DMS53 treated with DMSO at 0.1 percent for 48 hours (cell line): ENCODE data around the gene RELN.
"Not testable (repeated sequence)": the region's sequence is repeated elsewhere in the genome, so short reads cannot be mapped to it uniquely, and the experiment has no call there.

Source experiments
- DNase-seq: peaks from one replicate; lab custom pipeline; 2025; ENCODE audit not compliant: unreplicated experiment; lab: John Stamatoyannopoulos, UW

The RELN gene

DNA sequence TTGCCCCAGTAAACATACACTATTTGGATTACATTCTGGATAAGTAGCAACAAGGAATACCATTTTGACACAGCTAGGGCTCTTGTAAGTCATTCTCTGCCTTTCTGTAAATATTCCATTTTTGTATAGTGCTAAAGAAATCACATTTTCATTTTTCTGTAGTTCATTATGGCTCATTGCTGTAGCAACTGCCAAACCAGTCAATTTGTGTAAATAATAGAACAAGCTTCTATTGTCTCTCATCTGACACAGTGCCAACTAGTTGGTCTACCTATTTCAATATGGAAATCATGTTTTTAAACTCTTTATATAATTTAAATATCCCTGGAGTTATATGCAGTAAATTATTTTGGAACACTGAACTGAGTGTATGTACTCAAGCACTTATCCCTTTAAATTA is 193.7 kb downstream of the RELN start:
- DNase-seq: peak; percentile 27

DNA sequence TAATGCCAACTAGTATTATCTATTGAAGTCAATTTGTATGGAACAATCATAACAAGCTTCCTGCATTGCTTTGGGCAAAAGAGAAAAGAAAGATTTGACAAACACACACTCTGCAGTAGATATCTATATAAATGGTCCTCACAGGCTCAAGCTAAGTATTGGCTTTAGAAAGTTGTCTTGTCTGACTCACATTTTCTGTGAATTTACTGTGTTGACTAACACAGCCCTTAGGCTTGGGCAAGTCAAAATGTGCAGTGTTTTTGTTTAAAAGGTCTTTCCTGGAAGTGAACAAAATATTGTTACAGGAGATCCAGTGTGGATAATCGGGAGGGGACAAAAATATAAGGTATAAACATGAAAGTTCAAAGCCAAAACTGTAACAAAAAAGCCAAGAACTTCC is 194.4 kb downstream of the RELN start:
- no peak for DNase-seq

DNA sequence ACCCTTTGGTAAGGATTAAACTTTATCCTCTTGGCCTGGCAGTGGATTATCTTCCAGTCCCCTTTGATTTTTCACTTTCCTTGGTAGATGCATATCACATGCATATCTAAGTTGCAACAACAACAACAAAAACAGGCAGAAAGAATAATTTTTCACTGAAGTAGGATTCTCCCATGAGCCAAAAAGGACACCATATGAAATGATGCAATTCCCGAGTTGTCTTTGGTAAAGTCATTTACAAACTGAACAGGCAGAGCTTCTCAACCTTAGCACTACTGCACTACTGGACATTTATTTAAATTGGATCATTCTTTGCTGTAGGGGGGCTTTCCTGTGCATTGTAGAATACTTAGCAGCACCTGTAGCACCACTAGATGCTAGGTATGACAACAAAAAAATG is 195.0 kb downstream of the RELN start:
- DNase-seq: no peak

DNA sequence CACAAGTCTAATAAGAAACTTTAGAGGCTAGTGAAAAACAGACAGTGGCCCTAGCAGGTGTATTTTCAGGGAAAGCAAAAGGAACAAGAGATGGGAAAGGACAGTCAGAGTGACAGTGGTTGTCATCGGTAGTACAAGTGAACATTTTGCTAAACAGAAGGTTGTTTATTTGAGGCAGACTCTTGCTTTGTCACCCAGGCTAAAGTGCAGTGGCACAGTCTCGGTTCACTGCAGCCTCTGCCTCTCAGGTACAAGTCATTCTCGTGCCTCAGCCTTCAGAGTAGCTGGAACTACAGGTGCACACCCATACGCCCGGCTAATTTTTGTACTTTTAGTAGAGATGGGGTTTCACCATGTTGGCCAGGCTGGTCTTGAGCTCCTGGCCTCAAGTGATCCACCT is 195.8 kb downstream of the RELN start:
- DNase-seq: peak; percentile 16

DNA sequence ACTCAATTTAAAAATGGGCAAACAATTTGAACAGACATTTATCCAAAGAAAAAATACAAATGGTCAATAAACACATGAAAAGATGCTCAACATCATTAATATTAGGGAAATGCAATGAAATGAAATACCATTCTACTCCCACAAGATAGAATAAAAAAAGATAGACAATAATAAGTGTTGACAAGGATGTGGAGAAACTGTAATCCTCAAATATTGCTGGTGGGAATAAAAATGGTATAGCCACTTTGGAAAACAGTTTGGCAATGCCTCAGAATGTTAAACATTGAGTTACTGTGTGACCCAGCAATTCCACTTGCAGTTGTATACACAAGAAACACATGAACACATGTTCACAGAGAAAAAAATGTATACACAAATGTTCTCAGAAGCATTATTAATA is 197.6 kb downstream of the RELN start:
- DNase-seq: no peak

DNA sequence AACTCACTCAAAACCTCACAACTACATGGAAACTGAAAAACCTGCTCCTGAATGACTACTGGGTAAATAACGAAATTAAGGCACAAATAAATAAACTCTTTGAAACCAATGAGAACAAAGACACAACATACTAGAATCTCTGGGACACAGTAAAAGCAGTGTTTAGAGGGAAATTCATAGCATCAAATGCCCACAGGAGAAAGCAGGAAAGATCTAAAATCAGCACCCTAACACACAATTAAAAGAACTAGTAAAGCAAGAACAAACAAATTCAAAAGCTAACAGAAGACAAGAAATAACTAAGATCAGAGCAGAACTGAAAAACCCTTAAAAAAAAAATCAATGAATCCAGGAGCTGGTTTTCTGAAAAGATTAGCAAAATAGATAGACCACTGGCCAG is 202.4 kb downstream of the RELN start:
- not testable (repeated sequence) for DNase-seq

DNA sequence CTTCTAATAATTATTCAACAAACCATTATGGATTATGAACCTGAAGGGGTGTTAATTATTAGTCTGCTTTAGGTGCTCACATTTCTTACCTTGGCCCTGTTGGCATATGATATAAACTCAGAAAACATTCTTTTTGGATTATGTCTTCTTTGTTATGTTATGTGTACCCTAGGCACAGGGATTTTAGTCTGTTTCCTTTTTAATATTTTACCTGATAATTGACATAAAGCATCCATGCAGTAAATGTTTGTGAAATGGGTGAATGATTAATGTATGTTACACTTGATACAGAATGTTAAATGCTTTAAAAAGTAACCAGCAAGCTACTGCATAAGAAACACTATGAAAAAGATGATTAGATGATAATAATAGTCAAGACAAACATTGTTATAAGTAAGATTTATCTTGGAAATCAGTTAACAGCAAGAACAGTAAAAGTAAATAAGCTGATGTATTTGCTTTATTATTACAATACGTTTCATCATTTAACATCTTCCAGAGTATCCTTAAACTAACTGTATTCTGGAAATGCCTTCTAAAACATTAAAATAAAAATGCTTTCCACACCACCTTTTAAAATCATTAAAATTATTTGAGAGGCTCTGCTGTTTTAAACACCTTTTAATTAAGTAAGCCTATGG is 204.7 kb downstream of the RELN start:
- no peak for DNase-seq

DNA sequence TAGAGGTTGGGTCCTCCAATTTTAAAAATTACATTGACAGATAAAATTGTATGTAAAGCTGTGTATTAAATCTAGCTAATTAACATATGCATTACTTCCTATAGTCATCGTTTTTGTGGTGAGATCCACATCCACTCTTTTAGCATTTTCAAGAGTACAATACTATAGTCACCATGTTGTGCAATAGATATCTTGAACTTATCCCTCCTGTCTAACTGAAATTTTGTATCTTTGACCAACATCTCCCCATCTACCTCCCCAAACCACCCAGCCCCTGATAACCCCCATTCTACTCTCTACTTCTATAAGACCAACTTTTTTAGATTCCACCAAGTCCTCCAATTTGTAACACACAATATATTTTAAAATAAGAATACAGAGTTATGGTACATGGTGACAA is 208.0 kb downstream of the RELN start:
- no peak for DNase-seq

DNA sequence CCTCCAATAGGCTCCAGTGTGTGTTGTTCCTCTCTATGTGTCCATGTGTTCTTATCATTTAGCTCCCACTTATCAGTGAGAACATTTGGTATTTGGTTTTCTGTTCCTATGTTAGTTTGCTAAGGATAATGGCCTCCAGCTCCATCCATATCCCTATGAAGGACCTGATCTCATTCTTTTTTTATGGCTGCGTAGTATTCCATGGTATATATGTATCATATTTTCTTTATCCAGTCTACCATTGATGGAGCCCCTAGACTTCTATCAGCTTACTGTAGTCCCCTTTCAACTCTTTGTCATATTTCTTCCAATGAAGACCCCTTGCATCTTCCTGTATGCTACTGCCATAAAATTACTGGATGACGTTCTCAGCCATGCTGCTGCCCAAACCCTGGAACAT is 208.9 kb downstream of the RELN start:
- DNase-seq: not testable (repeated sequence)

DNA sequence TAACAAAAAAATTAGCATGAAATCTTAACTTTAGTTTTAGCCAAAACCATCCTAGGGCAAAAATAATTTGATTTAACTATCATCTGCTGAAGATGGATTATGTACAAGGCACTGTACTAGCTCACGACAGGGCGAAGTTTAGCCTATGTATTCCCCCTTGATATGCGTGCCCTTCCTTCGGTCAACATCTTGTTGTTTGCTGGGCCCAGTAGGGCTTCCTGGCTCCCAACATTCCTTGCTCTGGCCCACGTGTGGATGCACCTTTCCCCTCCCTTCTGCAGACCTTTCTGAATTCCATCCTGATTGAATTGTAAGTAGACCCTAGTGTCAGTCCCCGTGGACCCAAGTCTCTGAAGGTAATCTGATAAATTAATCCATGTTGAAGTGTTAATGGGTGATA is 212.0 kb downstream of the RELN start:
- no peak for DNase-seq

DNA sequence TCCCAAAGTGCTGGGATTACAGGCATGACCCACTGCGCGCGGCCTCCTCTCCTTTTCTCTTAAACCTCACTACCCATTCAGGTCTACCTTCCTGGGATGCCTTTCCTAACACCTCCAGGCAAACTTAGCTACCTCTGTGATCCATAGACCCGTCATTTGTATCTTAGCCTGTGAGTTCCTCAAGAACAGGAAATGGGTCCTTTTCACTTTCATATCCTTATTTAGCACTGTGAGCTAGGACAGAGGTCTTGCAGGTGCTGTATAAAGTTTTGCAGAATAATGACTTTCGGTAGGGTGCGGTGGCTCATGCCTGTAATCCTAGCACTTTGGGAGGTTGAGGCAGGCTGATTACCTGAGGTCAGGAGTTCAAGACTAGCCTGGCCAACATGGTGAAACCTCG is 215.7 kb downstream of the RELN start:
- no peak for DNase-seq

DNA sequence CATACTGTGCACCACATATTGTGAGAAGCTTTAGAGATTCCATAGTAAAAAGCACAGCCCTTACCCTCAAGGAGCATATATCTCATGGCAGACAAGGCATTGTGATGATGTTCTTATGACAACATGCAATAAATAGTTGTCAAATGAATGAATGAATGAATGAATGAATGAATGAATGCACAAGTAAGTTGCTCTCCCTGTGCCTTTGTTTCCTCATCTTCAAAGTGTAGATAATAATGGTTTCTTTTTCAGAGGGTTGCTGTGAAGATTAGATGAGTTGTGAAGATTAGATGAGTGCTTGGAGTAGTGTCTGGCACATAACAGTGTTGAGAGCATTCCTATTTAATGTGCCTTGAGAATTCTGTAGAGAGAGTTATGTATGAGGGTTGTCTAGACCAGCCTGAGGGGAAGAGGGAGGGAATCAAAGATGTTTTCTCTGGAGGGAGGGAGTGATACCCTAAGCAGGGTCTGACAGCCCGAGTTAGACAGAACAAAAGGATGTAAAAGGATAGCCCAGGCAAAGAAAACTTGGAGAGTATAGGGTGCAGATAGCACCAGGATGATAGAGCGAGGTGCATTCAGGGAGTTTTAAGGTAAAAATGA is 217.2 kb downstream of the RELN start:
- no peak for DNase-seq

DNA sequence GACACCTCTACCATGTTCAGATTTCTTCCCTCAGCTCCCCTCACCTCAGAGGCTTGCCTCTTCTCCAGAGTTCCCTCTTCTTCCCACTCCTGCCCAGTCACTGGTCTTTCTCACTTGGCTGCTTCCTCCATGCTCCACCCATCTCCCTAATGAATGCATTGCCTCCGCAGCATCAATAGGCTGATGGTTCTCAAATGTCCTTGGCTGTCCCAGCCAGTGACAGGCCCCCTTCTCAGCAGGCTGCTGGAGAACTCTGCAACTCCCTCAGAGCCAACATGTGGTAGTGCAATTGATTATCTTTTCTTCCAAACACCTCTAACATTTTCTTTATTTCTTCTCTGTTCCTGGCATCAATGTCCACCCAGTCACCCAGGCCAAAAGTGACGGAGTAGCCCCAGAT is 218.2 kb downstream of the RELN start:
- no peak for DNase-seq

DNA sequence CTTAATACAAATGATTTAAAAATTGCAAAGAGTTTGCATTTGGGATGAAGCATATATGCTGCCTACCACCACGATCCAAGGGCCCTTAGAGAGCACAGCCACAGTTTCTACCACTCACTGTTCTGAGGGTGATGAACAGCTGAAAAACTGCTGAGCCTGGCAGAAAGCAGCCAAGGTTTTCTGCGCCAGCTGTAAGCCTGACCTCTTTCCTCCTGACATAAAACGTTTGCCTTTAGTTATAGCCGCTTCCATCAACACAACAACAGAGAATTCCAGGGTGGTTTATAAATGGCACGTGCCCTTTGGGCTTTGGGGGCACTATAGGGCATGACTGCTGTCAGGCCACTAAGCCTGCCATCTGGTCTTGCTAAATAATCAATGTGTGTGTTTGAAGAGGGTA is 222.8 kb downstream of the RELN start:
- DNase-seq: no peak

DNA sequence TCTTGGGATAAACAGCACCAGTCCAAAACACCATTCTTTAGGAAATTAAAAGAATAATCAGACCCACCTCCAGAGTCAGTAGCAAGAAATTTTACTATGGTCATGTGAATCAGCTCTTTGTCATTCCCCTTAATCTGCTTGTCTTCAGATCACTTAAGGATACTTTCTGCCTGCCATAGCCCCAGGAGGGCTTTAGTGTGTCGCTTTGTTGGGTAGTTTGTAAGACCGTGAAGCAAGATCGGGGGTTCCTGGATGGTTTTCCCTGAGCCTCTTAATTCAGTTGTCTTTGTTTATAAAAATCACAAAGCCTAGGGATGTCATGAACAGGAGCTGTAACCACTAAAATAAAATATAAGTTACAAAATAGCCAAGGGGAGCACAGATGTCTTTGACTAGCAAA is 223.6 kb downstream of the RELN start:
- DNase-seq: no peak

DNA sequence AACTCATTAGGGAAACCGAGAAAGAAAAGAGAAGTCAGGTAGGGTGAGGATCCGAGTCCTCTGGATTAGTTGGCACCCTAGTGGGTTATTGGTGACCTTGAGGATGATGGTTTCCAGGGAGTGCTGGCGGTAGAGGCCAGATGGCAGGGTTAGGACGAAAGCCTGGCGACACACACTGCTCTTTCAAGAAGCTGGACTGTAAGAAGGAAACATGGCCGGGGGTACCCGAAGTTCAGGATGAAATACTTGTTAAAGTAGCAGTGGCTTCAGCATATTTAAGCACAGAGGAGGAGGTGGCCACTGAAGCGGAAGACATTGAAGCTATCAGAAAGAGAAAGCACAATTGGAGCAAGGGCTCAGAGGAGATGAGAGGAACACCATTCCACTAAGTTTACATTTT is 224.6 kb downstream of the RELN start:
- DNase-seq: no peak

DNA sequence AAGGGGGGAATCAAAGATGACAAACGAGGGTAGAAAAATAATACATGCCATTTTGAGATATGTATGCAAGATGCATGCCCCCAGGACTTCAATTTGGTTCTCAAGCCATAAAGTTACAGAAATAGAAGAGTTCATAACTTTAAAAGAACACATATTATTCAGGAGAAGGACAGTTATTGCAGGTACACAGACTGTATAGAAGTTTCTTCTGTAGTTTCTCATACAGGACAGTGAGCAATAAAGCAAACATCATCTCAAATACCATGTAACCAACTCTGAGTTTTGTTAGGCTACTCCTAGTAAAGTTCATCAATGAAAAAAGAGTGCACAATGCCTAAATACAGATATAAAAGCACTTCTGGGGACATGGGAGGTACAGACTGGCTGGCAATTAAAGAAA is 226.6 kb downstream of the RELN start:
- DNase-seq: no peak

DNA sequence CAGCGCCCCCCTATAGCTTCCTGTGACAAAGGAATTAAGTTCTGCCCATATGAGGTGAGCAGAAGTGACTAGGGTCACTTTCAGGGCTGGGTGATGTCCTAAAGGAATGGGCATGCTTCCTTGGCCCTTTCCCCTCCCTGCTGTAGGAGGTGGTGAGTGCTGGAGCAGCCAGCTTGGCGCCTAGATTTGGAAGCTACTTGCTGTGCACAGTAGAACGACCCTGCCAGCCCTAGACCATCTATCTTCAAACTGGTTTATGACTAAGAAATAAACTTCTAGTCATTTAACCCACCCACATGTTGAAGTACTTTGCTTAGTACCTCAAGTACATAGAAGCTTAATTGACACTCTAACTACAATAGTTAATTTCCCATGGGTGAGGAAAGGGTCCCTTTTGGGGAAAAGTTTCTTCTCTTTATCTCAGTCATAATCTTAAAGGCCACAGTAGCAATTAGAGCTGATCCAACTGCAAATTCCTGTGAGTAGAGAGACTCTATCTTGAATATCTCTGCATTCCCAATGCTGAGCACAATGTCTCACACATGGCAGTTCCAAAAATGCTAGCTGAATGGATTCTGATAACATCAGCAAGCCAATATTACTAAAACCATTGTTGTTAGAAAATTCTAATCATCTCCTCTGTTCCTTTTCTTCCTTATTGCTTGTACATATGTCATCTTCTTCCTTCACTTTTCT is 227.2 kb downstream of the RELN start:
- DNase-seq: no peak

DNA sequence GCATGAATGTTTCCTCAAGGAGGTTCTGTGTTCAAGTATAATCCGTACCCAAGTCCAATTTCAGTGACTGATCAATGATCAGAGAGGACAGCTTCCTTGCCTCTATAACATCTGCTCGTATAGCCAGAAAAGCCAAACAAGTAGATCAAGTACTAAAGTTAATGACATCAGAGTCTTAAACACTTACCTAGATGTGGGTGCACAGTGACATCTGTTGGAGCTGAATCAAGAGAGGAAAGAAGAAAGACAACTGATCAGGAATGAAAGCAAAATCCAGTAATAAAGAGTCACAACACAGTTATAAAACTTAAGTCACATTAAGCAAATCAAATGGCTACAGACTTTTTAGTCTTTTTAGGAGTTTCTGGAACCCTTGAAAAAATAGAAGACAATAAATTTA is 236.5 kb downstream of the RELN start:
- peak; percentile 82 for DNase-seq

DNA sequence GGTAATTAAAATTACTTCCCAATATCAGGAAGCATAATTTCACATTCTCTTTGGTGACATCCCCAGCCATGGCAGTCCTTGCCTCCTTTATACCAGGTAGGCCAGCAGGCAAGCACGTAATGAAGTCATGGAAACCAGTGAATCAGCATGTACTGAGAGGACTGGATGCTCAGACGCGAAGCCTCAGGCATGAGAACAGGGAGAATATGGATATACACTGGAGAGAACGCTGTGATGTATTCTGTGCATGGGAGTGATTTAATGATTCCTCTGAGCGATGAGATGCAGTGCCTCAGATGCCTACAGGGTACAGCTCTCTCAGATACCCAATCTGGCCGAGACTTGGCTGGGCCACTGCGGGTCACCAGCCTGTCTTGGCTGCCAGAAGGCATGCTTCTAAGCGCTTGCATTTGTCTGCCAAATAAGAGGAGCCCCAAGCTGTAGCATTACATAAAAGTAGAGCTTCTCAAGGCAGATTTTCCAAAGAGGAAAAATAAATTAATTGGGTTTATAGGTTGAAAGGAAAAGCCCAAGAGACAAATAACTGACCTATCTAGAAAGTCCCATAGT is 238.1 kb downstream of the RELN start:
- no peak for DNase-seq

DNA sequence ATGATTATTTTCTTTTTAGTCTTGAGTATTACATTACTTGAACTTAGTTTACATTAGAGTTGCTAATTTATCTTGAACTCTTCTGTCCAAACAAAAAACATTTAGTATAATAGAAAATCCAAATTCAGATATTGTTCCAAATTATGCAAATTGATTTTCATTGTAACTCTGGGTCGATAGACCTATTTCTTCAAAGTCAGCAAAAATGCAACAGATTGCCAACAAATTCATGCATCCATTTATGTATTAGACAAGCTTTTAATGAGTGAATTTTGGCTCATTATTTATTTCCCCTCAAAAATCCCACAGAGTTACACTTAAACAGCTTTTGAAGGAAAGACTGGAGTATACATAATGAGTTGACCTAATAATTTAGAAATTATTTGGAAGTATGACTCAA is 240.8 kb downstream of the RELN start:
- no peak for DNase-seq

DNA sequence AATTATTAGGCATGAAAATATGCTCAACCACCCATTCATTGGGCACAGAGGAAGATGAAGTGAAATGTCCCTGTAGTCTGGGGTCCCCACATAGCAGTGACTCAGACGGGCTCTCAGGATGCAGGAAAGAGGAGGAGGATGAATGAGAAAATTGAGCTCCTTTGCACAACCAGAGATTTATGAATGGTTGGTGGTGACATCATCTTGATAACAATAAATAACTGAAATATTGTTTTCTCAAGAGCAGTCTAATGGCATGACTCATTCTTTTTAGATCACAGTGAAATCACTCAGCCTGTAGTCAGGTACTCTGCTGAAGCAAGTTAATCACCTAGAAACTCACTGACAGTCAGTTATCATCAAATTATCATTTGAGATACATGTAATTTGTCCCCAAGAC is 254.1 kb downstream of the RELN start:
- peak; percentile 75 for DNase-seq
